Panc1 (cell line): ENCODE measurements around the gene TOR1A. TPM values are rescaled to one million over a fixed set of nuclear protein-coding genes. Genes with fewer than 3 reads are reported as not detected.

ENCODE experiments used
- ATAC-seq: fragments of 200-7000 bp; cut with Tn5 transposase; 2 replicates; pipeline ENCODE4 v1.9.1; 2020; ENCODE audit warnings: mild to moderate bottlenecking, moderate library complexity
- BruUV-seq: library from RNA; stranded (reverse); fragments of 400-500 nt; replicated peaks from 2 replicates; lab custom pipeline; 2021; lab: Mats Ljungman, UMichigan
- CTCF ChIA-PET: fragments of 300-600 bp; sonication (Branson Sonifier 250); formaldehyde crosslinking; loops from one replicate; lab custom pipeline; 2022; ENCODE audit warnings: antibody characterized with exemption; lab: Charles Lee
- POLR2A ChIA-PET: fragments of 300-600 bp; sonication (Branson Sonifier 250); formaldehyde crosslinking; loops from one replicate; lab custom pipeline; 2022; ENCODE audit warnings: antibody characterized with exemption; lab: Charles Lee
- DNase-seq: peaks from one replicate; pipeline ENCODE4 v3.0.0-alpha.2; 2010; ENCODE audit warnings: low read depth, low spot score
- H3K27ac ChIP-seq: 2 replicates; pipeline ENCODE4 v1.5.1; 2011; ENCODE audit warnings: mild to moderate bottlenecking, low read length, inconsistent platforms
- H3K27me3 ChIP-seq: fragments of 200-500 bp; sonication (Bioruptor generic); 2 replicates; pipeline ENCODE4 v1.6.0; 2014; ENCODE audit warnings: low read length, inconsistent platforms; ENCODE audit not compliant: control insufficient read depth, insufficient read depth
- H3K36me3 ChIP-seq: fragments of 200-500 bp; sonication (Bioruptor generic); 2 replicates; pipeline ENCODE4 v1.5.1; 2014; ENCODE audit warnings: inconsistent platforms, mild to moderate bottlenecking, low read length, moderate library complexity; ENCODE audit not compliant: control insufficient read depth, insufficient read depth
- H3K4me1 ChIP-seq: 2 replicates; pipeline ENCODE4 v1.5.1; 2011; ENCODE audit warnings: inconsistent platforms, mild to moderate bottlenecking, low read length, moderate library complexity; ENCODE audit not compliant: control insufficient read depth, insufficient read depth
- H3K4me3 ChIP-seq, 2 experiments: 2 replicates each; pipeline ENCODE4 v1.5.1; 2011 to 2012; ENCODE audit warnings: low read depth in 2 of 2, low read length in 2 of 2, mild to moderate bottlenecking in 2 of 2, inconsistent platforms in 1 of 2, moderate library complexity in 1 of 2
- H3K9me3 ChIP-seq: fragments of 200-500 bp; sonication (Bioruptor generic); 2 replicates; pipeline ENCODE4 v1.5.1; 2014; ENCODE audit warnings: low read depth, mild to moderate bottlenecking, inconsistent platforms, low read length, moderate library complexity; ENCODE audit not compliant: control insufficient read depth, insufficient read depth
- CTCF ChIP-seq: fragments of 450-650 bp; IDR thresholded peaks from 2 replicates; pipeline ENCODE4 v1.5.1; 2017; ENCODE audit warnings: mild to moderate bottlenecking
- POLR2AphosphoS5 ChIP-seq: IDR thresholded peaks from 2 replicates; pipeline ENCODE4 v1.6.1; 2012; ENCODE audit warnings: mild to moderate bottlenecking, low read depth, low read length, moderate library complexity
- REST ChIP-seq, 2 experiments: IDR thresholded peaks; 2 replicates each; pipeline ENCODE4 v1.6.1; 2011 to 2012; ENCODE audit warnings: low read depth in 2 of 2, control low read depth in 1 of 2, low read length in 1 of 2, mild to moderate bottlenecking in 1 of 2, moderate library complexity in 1 of 2; ENCODE audit not compliant: insufficient read depth in 1 of 2
- SIN3A ChIP-seq: IDR thresholded peaks from 2 replicates; pipeline ENCODE4 v1.6.1; 2012; ENCODE audit warnings: low read depth, mild to moderate bottlenecking, low read length, moderate library complexity, borderline replicate concordance; ENCODE audit not compliant: insufficient read depth
- TCF7L2 ChIP-seq: IDR thresholded peaks from 2 replicates; pipeline ENCODE4 v1.6.1; 2011; ENCODE audit warnings: mild to moderate bottlenecking, low read depth, low read length, inconsistent platforms
- in situ Hi-C: cut with HindIII; loops from 2 replicates; pipeline ENCODE4 v1.10.0; 2016; ENCODE audit warnings: low sequenced_read_pairs, low pct_unique_long_range_greater_than_20kb
- intact Hi-C: fragments of 100-400 bp; cut with micrococcal nuclease; formaldehyde crosslinking; loops from one replicate; pipeline ENCODE4 v1.10.0; 2022; ENCODE audit not compliant: unreplicated experiment
- total RNA-seq: library from RNA; stranded (reverse); gene quantifications from one replicate; pipeline ENCODE4 v1.2.1, GENCODE V29; 2021; ENCODE audit not compliant: unreplicated experiment

Gene TOR1A
- total RNA-seq, 1 experiment from 2014 or later = 33.6 TPM

GRCh38 chr9:129866394-129867135, 42.6 kb upstream of the TOR1A start:
- DNase-seq (no peak), ATAC-seq (no peak)
- TF ChIP-seq CTCF (no peak), POLR2AphosphoS5 (no peak), REST (IDR thresholded peaks at IDR 0.05; ENCODE audit: insufficient read depth in 1 of 2, low read depth in 2 of 2, low read length in 1 of 2) (no peak), SIN3A (no peak), TCF7L2 (no peak)
- no TSS peak for BruUV-seq
- ChIA-PET POLR2A (no interaction called here), CTCF (no interaction called here)
- no peak overlapping the region for H3K4me3 ChIP-seq
- intact Hi-C loops (no loop called here), in situ Hi-C loops (no loop called here)
- H3K9me3 ChIP-seq = no peaks in the 10 kb centered on the region
- no peaks in the 10 kb centered on the region for H3K4me1 ChIP-seq
- H3K27ac ChIP-seq = no peak overlapping the region
- no peaks in the 10 kb centered on the region for H3K27me3 ChIP-seq
- H3K36me3 ChIP-seq = no peaks in the 10 kb centered on the region

- no peak for DNase-seq
- CTCF ChIA-PET = interaction anchor here (0.5 kb wide), 1 partner anchor 98 kb away, joined by 6 read pairs; no protein-coding TSS in a partner anchor
- Histone ChIP-seq H3K4me3 (no peak overlapping the region), H3K27me3 (no peaks in the 10 kb centered on the region), H3K27ac (no peak overlapping the region), H3K9me3 (no peaks in the 10 kb centered on the region), H3K4me1 (no peaks in the 10 kb centered on the region), H3K36me3 (no peaks in the 10 kb centered on the region)
- BruUV-seq = no TSS peak
- no peak for ATAC-seq
- POLR2A ChIA-PET = no interaction called here
- no peak for TF ChIP-seq SIN3A
- TF ChIP-seq POLR2AphosphoS5 = no peak
- TF ChIP-seq REST (IDR thresholded peaks at IDR 0.05; ENCODE audit: insufficient read depth in 1 of 2, low read depth in 2 of 2, low read length in 1 of 2) = no peak
- TF ChIP-seq TCF7L2 = no peak
- no peak for TF ChIP-seq CTCF
- in situ Hi-C loops = no loop called here
- intact Hi-C loops = no loop called here
Measured at GRCh38 chr9:129865668-129866320, 41.9 kb upstream of the TOR1A start.
